Amniotic epithelial cell (primary cell): ENCODE data around the gene PRKAB1.

Experiments
- DNase-seq: peaks from one replicate; pipeline ENCODE4 v3.0.0-alpha.2; 2010; ENCODE audit warnings: low read depth

PRKAB1 gene

GRCh38 chr12:119712721-119713120, 44.8 kb downstream of the PRKAB1 start:
- no peak for DNase-seq

- no peak for DNase-seq
These were observed 45.7 kb downstream of the PRKAB1 start for GRCh38 chr12:119713551-119714031.

GRCh38 chr12:119714614-119715267, 46.8 kb downstream of the PRKAB1 start:
- no peak for DNase-seq

DNA sequence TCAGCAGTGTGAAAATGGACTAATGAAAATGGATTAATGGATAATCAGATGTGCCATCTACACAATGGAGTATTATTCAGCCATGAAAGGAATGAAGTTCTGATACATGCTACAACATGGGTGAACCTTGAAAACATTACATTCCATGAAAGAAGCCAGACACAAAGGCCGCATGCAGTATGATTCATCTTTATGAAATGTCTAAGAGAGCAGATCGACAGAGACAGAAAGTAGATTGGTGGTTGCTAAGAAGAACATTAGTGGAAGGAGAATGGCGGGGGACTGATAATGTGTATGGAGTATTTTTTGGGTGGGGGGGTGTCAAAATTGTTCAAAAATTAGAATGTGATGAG, 47.3 kb downstream of the PRKAB1 start:
- DNase-seq: peak; percentile 80

GRCh38 chr12:119718141-119718540, 50.2 kb downstream of the PRKAB1 start:
- no peak for DNase-seq

DNA sequence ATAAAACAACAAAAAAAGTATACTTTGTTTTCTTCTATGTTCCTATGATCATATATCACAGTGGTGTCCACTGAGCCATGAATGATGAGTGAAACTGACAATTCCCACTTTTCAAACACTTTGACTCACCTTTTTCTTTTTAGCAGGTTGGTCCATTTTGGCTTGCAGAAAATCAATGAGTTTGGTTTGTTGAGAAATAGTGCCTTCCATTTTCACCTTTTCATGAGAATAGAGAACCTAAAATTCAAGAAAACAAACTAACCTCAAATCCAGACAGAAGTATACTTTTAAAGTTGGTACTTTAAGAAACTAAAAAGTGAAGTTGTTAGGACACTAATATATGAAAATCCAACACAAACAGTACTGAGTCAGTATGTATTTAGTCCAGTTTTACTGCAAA, 52.4 kb downstream of the PRKAB1 start:
- DNase-seq: no peak

- no peak for DNase-seq
These were observed 53.4 kb downstream of the PRKAB1 start for GRCh38 chr12:119721306-119721705.

DNA sequence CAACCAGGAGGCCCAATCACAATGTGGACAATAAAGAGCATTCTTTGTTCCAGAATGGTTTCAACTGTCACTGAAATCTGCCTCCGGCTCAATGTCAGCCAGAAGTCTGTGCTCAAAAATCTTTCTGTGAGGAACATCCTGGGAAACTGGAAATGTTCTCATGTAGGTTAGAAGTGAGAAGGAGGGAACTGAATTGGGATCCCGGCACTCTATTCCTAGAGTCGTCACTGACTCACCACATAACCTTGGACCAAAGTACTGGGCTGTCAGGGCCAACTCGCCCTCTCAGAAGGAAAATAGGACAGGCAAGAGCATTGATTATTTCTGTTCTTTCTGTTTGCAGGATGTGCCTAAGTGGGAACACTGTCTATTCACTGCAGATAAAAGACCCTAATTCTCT, 57.6 kb downstream of the PRKAB1 start:
- peak; percentile 27 for DNase-seq

DNA sequence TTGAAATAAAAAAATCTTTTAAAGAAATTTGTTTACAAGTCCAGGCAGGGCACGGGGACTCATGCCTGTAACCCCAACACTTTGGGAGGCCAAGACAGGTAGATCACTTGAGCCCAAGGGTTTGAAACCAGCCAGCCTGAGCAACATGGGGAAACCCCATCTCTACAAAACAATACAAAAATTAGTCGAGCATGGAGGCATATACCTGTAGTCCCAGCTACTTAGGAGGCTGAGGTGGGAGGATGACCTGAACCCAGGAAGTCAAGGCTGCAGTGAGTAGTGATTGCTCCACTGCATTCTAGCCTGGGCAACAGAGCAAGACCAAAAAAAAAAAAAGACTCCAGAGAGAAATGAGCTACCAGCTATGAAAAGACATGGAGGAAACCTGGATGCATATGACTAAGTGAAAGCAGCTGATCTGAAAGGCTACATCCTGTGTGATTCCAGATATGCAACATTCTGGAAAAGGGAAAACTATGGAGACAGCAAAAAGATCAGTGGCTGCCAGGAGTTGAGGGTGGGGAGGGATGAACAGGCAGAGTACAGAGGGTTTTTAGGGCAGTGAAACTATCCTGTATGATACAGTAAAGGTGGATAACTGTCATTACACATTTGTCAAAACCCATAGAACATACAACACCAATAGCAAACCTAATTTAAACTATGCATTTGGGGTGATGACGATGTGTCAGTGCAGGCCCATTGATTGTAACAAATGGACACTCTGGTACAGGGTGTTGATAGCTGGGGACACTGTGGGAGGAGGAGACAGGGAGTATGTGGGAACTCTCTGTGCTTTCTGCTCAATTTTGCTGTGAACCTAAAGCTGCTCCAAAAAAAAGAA, 59.9 kb downstream of the PRKAB1 start:
- DNase-seq: no peak

DNA sequence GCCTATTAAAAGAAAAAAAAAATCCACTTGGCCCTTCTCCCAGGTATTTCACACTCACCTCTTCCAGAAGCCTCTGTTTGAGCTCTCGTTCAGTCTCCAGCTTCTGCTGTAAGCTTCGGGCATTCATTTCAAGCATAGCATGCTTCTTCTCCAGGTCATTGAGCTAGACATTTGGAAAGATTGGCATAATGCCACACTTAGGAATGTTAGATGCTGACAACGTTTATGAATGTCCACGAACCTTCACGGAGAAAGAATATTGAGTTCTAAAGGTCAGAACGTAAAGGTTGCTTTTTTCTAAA, 60.5 kb downstream of the PRKAB1 start:
- DNase-seq: no peak

- no peak for DNase-seq
These were observed 61.9 kb downstream of the PRKAB1 start for GRCh38 chr12:119729871-119730270.

GRCh38 chr12:119730381-119730780, 62.4 kb downstream of the PRKAB1 start:
- no peak for DNase-seq
